ENCODE measurements around the gene NUBP1.

Gene NUBP1

GRCh38 chr16:10744370-10745030 lies 858 bp downstream of the NUBP1 start:
- Histone ChIP-seq H3K4me3 (ENCODE audit: low read length, poor library complexity, severe bottlenecking) (peak overlapping the region; percentile 76), H3K79me2 (ENCODE audit: insufficient read depth, low read length) (no peaks in the 10 kb centered on the region), H3K36me3 (ENCODE audit: insufficient read depth, low read length) (no peaks in the 10 kb centered on the region), H3K9me2 (replicated peaks; ENCODE audit: low read depth, low read length) (no peaks in the 10 kb centered on the region), H3K4me1 (ENCODE audit: insufficient read depth, low read length, poor library complexity, severe bottlenecking) (peaks cover 9% of the 10 kb centered on the region), H3K27me3 (ENCODE audit: insufficient read depth, low read length, poor library complexity, severe bottlenecking) (no peaks in the 10 kb centered on the region), H4K20me1 (ENCODE audit: insufficient read depth, low read length, poor library complexity, severe bottlenecking) (no peaks in the 10 kb centered on the region), H3K9ac (ENCODE audit: low read depth, low read length, poor library complexity, severe bottlenecking) (peak overlapping the region; percentile 62), H2AFZ (ENCODE audit: low read length) (peak overlapping the region; percentile 55; the same call in 1 of the 2 replicates), H3K4me2 (ENCODE audit: low read depth, low read length, poor library complexity, severe bottlenecking) (peak overlapping the region; percentile 85), H3K9me3 (ENCODE audit: insufficient read depth, low read depth, low read length) (no peaks in the 10 kb centered on the region), H3F3A (ENCODE audit: low read depth) (no peaks in the 10 kb centered on the region)
- no peak for TF ChIP-seq EZH2phosphoT487 (IDR thresholded peaks at IDR 0.05; ENCODE audit: borderline replicate concordance)
- no peak for TF ChIP-seq CTCF (conservative IDR thresholded peaks at IDR 0.05; ENCODE audit: low read length)

GRCh38 chr16:10745841-10746240 lies 2.2 kb downstream of the NUBP1 start:
- Histone ChIP-seq H4K20me1 (ENCODE audit: insufficient read depth, low read length, poor library complexity, severe bottlenecking) (no peaks in the 10 kb centered on the region), H3K4me1 (ENCODE audit: insufficient read depth, low read length, poor library complexity, severe bottlenecking) (peaks cover 5% of the 10 kb centered on the region), H3F3A (ENCODE audit: low read depth) (no peaks in the 10 kb centered on the region), H3K4me2 (ENCODE audit: low read depth, low read length, poor library complexity, severe bottlenecking) (no peak overlapping the region), H3K36me3 (ENCODE audit: insufficient read depth, low read length) (no peaks in the 10 kb centered on the region), H2AFZ (ENCODE audit: low read length) (no peak overlapping the region), H3K27me3 (ENCODE audit: insufficient read depth, low read length, poor library complexity, severe bottlenecking) (no peaks in the 10 kb centered on the region), H3K9ac (ENCODE audit: low read depth, low read length, poor library complexity, severe bottlenecking) (no peak overlapping the region), H3K79me2 (ENCODE audit: insufficient read depth, low read length) (no peaks in the 10 kb centered on the region), H3K9me3 (ENCODE audit: insufficient read depth, low read depth, low read length) (no peaks in the 10 kb centered on the region), H3K9me2 (replicated peaks; ENCODE audit: low read depth, low read length) (no peaks in the 10 kb centered on the region), H3K4me3 (ENCODE audit: low read length, poor library complexity, severe bottlenecking) (no peak overlapping the region)
- TF ChIP-seq CTCF (conservative IDR thresholded peaks at IDR 0.05; ENCODE audit: low read length), result no peak
- TF ChIP-seq EZH2phosphoT487 (IDR thresholded peaks at IDR 0.05; ENCODE audit: borderline replicate concordance), result no peak

- no peaks in the 10 kb centered on the region for H3K9me3 ChIP-seq (ENCODE audit: insufficient read depth, low read depth, low read length)
- no peaks in the 10 kb centered on the region for H3K4me1 ChIP-seq (ENCODE audit: insufficient read depth, low read length, poor library complexity, severe bottlenecking)
- no peaks in the 10 kb centered on the region for H3F3A ChIP-seq (ENCODE audit: low read depth)
- no peak overlapping the region for H3K4me3 ChIP-seq (ENCODE audit: low read length, poor library complexity, severe bottlenecking)
- no peaks in the 10 kb centered on the region for H3K9me2 ChIP-seq (replicated peaks; ENCODE audit: low read depth, low read length)
- H4K20me1 ChIP-seq (ENCODE audit: insufficient read depth, low read length, poor library complexity, severe bottlenecking), result no peaks in the 10 kb centered on the region
- no peaks in the 10 kb centered on the region for H3K36me3 ChIP-seq (ENCODE audit: insufficient read depth, low read length)
- no peaks in the 10 kb centered on the region for H3K27me3 ChIP-seq (ENCODE audit: insufficient read depth, low read length, poor library complexity, severe bottlenecking)
- no peak overlapping the region for H3K4me2 ChIP-seq (ENCODE audit: low read depth, low read length, poor library complexity, severe bottlenecking)
- H3K9ac ChIP-seq (ENCODE audit: low read depth, low read length, poor library complexity, severe bottlenecking), result no peak overlapping the region
- H3K79me2 ChIP-seq (ENCODE audit: insufficient read depth, low read length), result no peaks in the 10 kb centered on the region
- no peak for TF ChIP-seq CTCF (conservative IDR thresholded peaks at IDR 0.05; ENCODE audit: low read length)
- no peak for TF ChIP-seq EZH2phosphoT487 (IDR thresholded peaks at IDR 0.05; ENCODE audit: borderline replicate concordance)
- H2AFZ ChIP-seq (ENCODE audit: low read length), result no peak overlapping the region
These were observed 7.2 kb downstream of the NUBP1 start for GRCh38 chr16:10750793-10751192.

Data from Loucy (cell line).